HepG2 (cell line): ENCODE results near the gene DLEC1. TPM values are rescaled to one million over a fixed set of nuclear protein-coding genes. Genes with fewer than 3 reads are reported as not detected.

ENCODE experiments used
- ARHGAP35 ChIP-seq: sonication (generic); formaldehyde crosslinking; IDR thresholded peaks from 2 replicates; pipeline ENCODE4 v1.9.0; 2022; ENCODE audit warnings: mild to moderate bottlenecking, inconsistent platforms, moderate library complexity, missing genetic modification reagents, borderline replicate concordance
- DMAP1 ChIP-seq: IDR thresholded peaks from 2 replicates; pipeline ENCODE4 v1.6.1; 2016
- DMTF1 ChIP-seq: sonication (generic); formaldehyde crosslinking; IDR thresholded peaks from 2 replicates; pipeline ENCODE4 v1.4.0; 2020; ENCODE audit warnings: mild to moderate bottlenecking, missing genetic modification reagents
- ELF4 ChIP-seq: sonication (generic); formaldehyde crosslinking; IDR thresholded peaks from 2 replicates; pipeline ENCODE4 v1.5.0; 2020; ENCODE audit warnings: missing genetic modification reagents, mild to moderate bottlenecking, moderate library complexity, borderline replicate concordance
- HCFC1 ChIP-seq: fragments of 150-350 bp; IDR thresholded peaks from 2 replicates; pipeline ENCODE4 v1.6.1; 2014; ENCODE audit warnings: low read depth, low read length
- HDAC1 ChIP-seq: sonication (generic); formaldehyde crosslinking; IDR thresholded peaks from 2 replicates; pipeline ENCODE4 v1.5.1; 2020; ENCODE audit warnings: mild to moderate bottlenecking, missing genetic modification reagents
- HOXA9 ChIP-seq: sonication (generic); formaldehyde crosslinking; IDR thresholded peaks from 2 replicates; pipeline ENCODE4 v1.8.1; 2022; ENCODE audit warnings: missing genetic modification reagents, mild to moderate bottlenecking, moderate library complexity, borderline replicate concordance
- KLF6 ChIP-seq: IDR thresholded peaks from 2 replicates; pipeline ENCODE4 v1.8.0; 2016; ENCODE audit warnings: missing biosample characterization, missing genetic modification reagents
- PTBP1 ChIP-seq: fragments of 200-400 bp; formaldehyde crosslinking; IDR thresholded peaks from 2 replicates; pipeline ENCODE4 v1.6.1; 2018; ENCODE audit warnings: low read length, low read depth; ENCODE audit not compliant: poor library complexity, severe bottlenecking
- RBFOX2 ChIP-seq: fragments of 200-400 bp; formaldehyde crosslinking; IDR thresholded peaks from 2 replicates; pipeline ENCODE4 v1.6.1; 2017; ENCODE audit warnings: low read depth, mild to moderate bottlenecking, low read length
- SIX1 ChIP-seq: sonication (generic); formaldehyde crosslinking; IDR thresholded peaks from 2 replicates; pipeline ENCODE4 v1.4.0; 2020; ENCODE audit warnings: missing genetic modification reagents, borderline replicate concordance
- TARDBP ChIP-seq: sonication (generic); formaldehyde crosslinking; IDR thresholded peaks from 2 replicates; pipeline ENCODE4 v1.8.0; 2022; ENCODE audit warnings: mild to moderate bottlenecking, missing genetic modification reagents
- TCF7 ChIP-seq: sonication (generic); IDR thresholded peaks from 2 replicates; pipeline ENCODE4 v1.6.1; 2016; ENCODE audit warnings: antibody characterized with exemption, low read depth
- YY1 ChIP-seq: IDR thresholded peaks from 2 replicates; pipeline ENCODE4 v1.6.1; 2011; ENCODE audit warnings: low read length, low read depth, moderate library complexity, mild to moderate bottlenecking; ENCODE audit not compliant: insufficient read depth, insufficient replicate concordance
- ZBTB3 ChIP-seq: sonication (generic); formaldehyde crosslinking; IDR thresholded peaks from 2 replicates; pipeline ENCODE4 v1.4.0; 2020; ENCODE audit warnings: low read depth, mild to moderate bottlenecking, moderate library complexity, missing genetic modification reagents, borderline replicate concordance
- ZFP62 ChIP-seq: sonication (generic); formaldehyde crosslinking; IDR thresholded peaks from 2 replicates; pipeline ENCODE4 v1.4.0; 2020; ENCODE audit warnings: missing genetic modification reagents
- ZNF724P ChIP-seq: sonication (generic); formaldehyde crosslinking; IDR thresholded peaks from 2 replicates; pipeline ENCODE4 v1.8.0; 2022; ENCODE audit warnings: missing genetic modification reagents, borderline replicate concordance
- ZNF841 ChIP-seq: sonication (generic); formaldehyde crosslinking; IDR thresholded peaks from 2 replicates; pipeline ENCODE4 v1.8.1; 2023; ENCODE audit warnings: missing genetic modification reagents, borderline replicate concordance
- polyA plus RNA-seq, 8 experiments: library from polyadenylated mRNA; depleted of rRNA in 3 of 8; stranded (reverse) in 7 of 8; unstranded in 1 of 8; fragments of >200 nt; fragmentation: Illumina TruSeq in 4 of 8; extraction: Trizol in 4 of 8; gene quantifications; 2 replicates each; pipeline versions ENCODE4 v1.2.1 to v1.2.3, GENCODE V29; 2011 to 2016; ENCODE audit warnings: low read depth in 4 of 8, missing spikeins in 1 of 8, mixed read lengths in 1 of 8; ENCODE audit not compliant: insufficient read depth in 1 of 8
- total RNA-seq, 5 experiments: library from RNA; depleted of rRNA; stranded (reverse); fragments of >200 nt; fragmentation: Illumina TruSeq; extraction: Trizol; gene quantifications; 2 replicates each; pipeline ENCODE4 v1.2.3, GENCODE V29; 2016; ENCODE audit warnings: low read depth in 1 of 5
- TF ChIP-seq, protein P1 (sequence below): sonication (generic); formaldehyde crosslinking; IDR thresholded peaks from 2 replicates; pipeline ENCODE4 v1.4.0; 2020; ENCODE audit warnings: missing genetic modification reagents; ENCODE audit errors: not compliant biosample characterization
- TF ChIP-seq, protein P2 (sequence below): sonication (generic); formaldehyde crosslinking; IDR thresholded peaks from 2 replicates; pipeline ENCODE4 v1.4.0; 2020; ENCODE audit warnings: missing genetic modification reagents
- TF ChIP-seq, protein P3 (sequence below), 2 experiments: sonication (generic) in 1 of 2; formaldehyde crosslinking in 1 of 2; IDR thresholded peaks; 2 replicates each; pipeline versions ENCODE4 v1.4.0 to v1.6.1; 2018 to 2020; ENCODE audit warnings: missing genetic modification reagents in 2 of 2, borderline replicate concordance in 1 of 2, low read depth in 1 of 2, mild to moderate bottlenecking in 1 of 2, missing biosample characterization in 1 of 2

DLEC1 gene
- total and polyA plus RNA-seq, 2 of the 13 experiments (the other 11 are each of a cell fraction or from before 2014, with no cell fraction given), result 0.09 TPM; not detected in 1

DNA sequence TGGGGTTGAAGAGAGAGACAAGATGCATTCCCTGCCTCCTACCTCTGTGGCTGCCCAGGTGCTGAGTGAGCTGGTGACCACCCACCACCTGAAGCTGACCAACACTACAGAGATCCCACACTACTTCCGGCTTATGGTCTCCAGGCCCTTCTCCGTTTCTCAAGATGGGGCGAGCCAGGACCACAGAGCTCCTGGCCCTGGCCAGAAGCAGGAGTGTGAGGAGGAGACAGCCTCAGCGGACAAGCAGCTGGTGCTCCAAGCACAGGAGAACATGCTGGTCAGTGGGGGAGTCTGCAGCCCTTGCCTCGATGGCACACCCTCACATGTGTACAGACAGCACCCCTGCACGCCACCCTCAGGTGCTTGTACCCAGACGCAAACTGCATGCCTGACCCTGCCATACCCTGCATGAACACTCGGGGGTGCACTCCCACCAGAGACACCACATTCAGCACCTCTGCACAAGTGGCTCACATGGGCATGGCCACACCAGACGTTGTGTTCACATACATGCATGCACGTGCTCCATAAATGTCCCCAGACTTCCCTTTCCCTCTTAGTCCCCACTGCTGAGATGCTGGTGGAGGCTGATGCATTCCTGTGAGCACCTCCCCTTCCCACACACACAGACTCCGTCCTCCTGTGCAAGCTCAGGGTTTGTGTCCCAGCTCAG is 78.9 kb downstream of the DLEC1 start (continued):
- no peak for TF ChIP-seq ZNF724P (CRISPR knock-in tag)
- TF ChIP-seq, protein P1, sequence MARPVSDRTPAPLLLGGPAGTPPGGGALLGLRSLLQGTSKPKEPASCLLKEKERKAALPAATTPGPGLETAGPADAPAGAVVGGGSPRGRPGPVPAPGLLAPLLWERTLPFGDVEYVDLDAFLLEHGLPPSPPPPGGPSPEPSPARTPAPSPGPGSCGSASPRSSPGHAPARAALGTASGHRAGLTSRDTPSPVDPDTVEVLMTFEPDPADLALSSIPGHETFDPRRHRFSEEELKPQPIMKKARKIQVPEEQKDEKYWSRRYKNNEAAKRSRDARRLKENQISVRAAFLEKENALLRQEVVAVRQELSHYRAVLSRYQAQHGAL (CRISPR knock-in tag), result no peak
- TF ChIP-seq HOXA9 (CRISPR knock-in tag), result no peak
- TF ChIP-seq HCFC1, result no peak
- 0 out of 2 replicates have a peak, but pooled peaks have one; percentile 14 for TF ChIP-seq KLF6 (CRISPR knock-in tag)
- TF ChIP-seq TCF7, result no peak
- TF ChIP-seq, protein P2, sequence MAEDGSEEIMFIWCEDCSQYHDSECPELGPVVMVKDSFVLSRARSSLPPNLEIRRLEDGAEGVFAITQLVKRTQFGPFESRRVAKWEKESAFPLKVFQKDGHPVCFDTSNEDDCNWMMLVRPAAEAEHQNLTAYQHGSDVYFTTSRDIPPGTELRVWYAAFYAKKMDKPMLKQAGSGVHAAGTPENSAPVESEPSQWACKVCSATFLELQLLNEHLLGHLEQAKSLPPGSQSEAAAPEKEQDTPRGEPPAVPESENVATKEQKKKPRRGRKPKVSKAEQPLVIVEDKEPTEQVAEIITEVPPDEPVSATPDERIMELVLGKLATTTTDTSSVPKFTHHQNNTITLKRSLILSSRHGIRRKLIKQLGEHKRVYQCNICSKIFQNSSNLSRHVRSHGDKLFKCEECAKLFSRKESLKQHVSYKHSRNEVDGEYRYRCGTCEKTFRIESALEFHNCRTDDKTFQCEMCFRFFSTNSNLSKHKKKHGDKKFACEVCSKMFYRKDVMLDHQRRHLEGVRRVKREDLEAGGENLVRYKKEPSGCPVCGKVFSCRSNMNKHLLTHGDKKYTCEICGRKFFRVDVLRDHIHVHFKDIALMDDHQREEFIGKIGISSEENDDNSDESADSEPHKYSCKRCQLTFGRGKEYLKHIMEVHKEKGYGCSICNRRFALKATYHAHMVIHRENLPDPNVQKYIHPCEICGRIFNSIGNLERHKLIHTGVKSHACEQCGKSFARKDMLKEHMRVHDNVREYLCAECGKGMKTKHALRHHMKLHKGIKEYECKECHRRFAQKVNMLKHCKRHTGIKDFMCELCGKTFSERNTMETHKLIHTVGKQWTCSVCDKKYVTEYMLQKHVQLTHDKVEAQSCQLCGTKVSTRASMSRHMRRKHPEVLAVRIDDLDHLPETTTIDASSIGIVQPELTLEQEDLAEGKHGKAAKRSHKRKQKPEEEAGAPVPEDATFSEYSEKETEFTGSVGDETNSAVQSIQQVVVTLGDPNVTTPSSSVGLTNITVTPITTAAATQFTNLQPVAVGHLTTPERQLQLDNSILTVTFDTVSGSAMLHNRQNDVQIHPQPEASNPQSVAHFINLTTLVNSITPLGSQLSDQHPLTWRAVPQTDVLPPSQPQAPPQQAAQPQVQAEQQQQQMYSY (CRISPR knock-in tag), result no peak
- TF ChIP-seq ZBTB3, result no peak
- no peak for TF ChIP-seq YY1
- no peak for TF ChIP-seq DMAP1
- TF ChIP-seq PTBP1, result no peak
- no peak for TF ChIP-seq ZNF841
- no peak for TF ChIP-seq ARHGAP35 (CRISPR knock-in tag)
- no peak for TF ChIP-seq HDAC1 (CRISPR knock-in tag)
- TF ChIP-seq, protein P3, sequence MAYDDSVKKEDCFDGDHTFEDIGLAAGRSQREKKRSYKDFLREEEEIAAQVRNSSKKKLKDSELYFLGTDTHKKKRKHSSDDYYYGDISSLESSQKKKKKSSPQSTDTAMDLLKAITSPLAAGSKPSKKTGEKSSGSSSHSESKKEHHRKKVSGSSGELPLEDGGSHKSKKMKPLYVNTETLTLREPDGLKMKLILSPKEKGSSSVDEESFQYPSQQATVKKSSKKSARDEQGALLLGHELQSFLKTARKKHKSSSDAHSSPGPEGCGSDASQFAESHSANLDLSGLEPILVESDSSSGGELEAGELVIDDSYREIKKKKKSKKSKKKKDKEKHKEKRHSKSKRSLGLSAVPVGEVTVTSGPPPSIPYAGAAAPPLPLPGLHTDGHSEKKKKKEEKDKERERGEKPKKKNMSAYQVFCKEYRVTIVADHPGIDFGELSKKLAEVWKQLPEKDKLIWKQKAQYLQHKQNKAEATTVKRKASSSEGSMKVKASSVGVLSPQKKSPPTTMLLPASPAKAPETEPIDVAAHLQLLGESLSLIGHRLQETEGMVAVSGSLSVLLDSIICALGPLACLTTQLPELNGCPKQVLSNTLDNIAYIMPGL (CRISPR knock-in tag; IDR thresholded peaks at IDR 0.05; ENCODE audit: borderline replicate concordance in 1 of 2, low read depth in 1 of 2), result peak in 1 of 2 experiments; percentile 54; a peak in 2 of 4 replicates
- TF ChIP-seq RBFOX2, result 0 out of 2 replicates have a peak, but pooled peaks have one; percentile 53
- no peak for TF ChIP-seq ZFP62
- no peak for TF ChIP-seq ELF4 (CRISPR knock-in tag)
- no peak for TF ChIP-seq DMTF1 (CRISPR knock-in tag)
- TF ChIP-seq TARDBP (CRISPR knock-in tag), result peak; percentile 71
- no peak for TF ChIP-seq SIX1 (CRISPR knock-in tag)
